GM12891 (cell line): ENCODE measurements around the gene HINFP.

Source experiments
- PAX5 ChIP-seq: IDR thresholded peaks from 2 replicates; pipeline ENCODE4 v1.6.1; 2011; ENCODE audit warnings: low read length, moderate library complexity, mild to moderate bottlenecking; ENCODE audit not compliant: insufficient read depth, severe bottlenecking
- POLR2A ChIP-seq: IDR thresholded peaks from 2 replicates; pipeline ENCODE4 v1.6.1; 2011; ENCODE audit warnings: low read depth, low read length, control low read depth
- POLR2AphosphoS5 ChIP-seq: IDR thresholded peaks from 2 replicates; pipeline ENCODE4 v1.6.1; 2011; ENCODE audit warnings: low read depth, low read length, control low read depth
- POU2F2 ChIP-seq: IDR thresholded peaks from 2 replicates; pipeline ENCODE4 v1.6.1; 2011; ENCODE audit warnings: low read depth, mild to moderate bottlenecking, control low read depth, low read length, moderate library complexity
- SPI1 ChIP-seq: IDR thresholded peaks from 2 replicates; pipeline ENCODE4 v1.6.1; 2011; ENCODE audit warnings: low read depth, low read length, control low read depth
- TAF1 ChIP-seq: IDR thresholded peaks from 2 replicates; pipeline ENCODE4 v1.6.1; 2011; ENCODE audit warnings: low read depth, low read length, control low read depth

GRCh38 chr11:119173453-119173852 lies 52.1 kb downstream of the HINFP start:
- TF ChIP-seq POLR2A (no peak), POLR2AphosphoS5 (no peak), TAF1 (no peak), SPI1 (no peak), POU2F2 (no peak), PAX5 (no peak)
